ENCODE measurements around the gene SSR3. TPM values are rescaled to one million over a fixed set of nuclear protein-coding genes. Genes with fewer than 3 reads are reported as not detected.
"Not testable (repeated sequence)": the region's sequence is repeated elsewhere in the genome, so short reads cannot be mapped to it uniquely, and the experiment has no call there.

SSR3 gene
- total RNA-seq, 1 donor from 2014 or later: 377 TPM

GRCh38 chr3:156600834-156601233, 45.9 kb upstream of the SSR3 start:
- Mint-ChIP-seq H3K4me3 (ENCODE audit: unreplicated experiment) (no peak overlapping the region), H3K27me3 (ENCODE audit: low read depth) (no peaks in the 10 kb centered on the region), H3K36me3 (ENCODE audit: low read depth) (no peaks in the 10 kb centered on the region), H3K4me1 (ENCODE audit: low read depth) (peaks cover 29% of the 10 kb centered on the region), H3K9me3 (ENCODE audit: low read depth) (no peaks in the 10 kb centered on the region), H3K27ac (ENCODE audit: unreplicated experiment) (no peak overlapping the region)
- TF ChIP-seq CTCF (IDR thresholded peaks at IDR 0.05): no peak
- DNase-seq (ENCODE audit: low spot score): no peak

GRCh38 chr3:156599089-156599874, 44.4 kb upstream of the SSR3 start:
- no peak for DNase-seq (ENCODE audit: low spot score)
- Mint-ChIP-seq H3K4me1 (ENCODE audit: low read depth) (peaks cover 21% of the 10 kb centered on the region), H3K36me3 (ENCODE audit: low read depth) (no peaks in the 10 kb centered on the region), H3K4me3 (ENCODE audit: unreplicated experiment) (no peak overlapping the region), H3K9me3 (ENCODE audit: low read depth) (no peaks in the 10 kb centered on the region), H3K27ac (ENCODE audit: unreplicated experiment) (no peak overlapping the region), H3K27me3 (ENCODE audit: low read depth) (no peaks in the 10 kb centered on the region)
- TF ChIP-seq CTCF (IDR thresholded peaks at IDR 0.05): no peak

DNA sequence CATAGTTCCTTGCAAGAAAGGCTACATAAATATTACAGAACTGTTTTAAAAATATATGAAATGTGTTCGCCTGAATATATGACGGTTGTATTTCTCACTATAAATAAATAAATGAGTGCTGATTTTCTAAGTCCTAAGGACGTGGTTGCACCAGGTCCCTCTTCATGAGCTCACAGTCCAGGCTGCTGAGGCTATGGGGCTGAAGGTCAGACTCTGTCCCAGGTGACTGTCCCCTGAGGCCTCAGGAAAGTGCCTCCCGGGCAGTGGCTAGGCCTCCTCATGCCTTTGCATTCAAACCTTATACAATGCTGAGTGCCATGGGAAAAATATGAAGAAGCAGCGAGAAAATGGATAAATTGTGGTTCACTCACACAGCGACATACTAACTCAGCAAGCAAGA, 43.5 kb upstream of the SSR3 start:
- H3K4me1 Mint-ChIP-seq (ENCODE audit: low read depth): peaks cover 21% of the 10 kb centered on the region
- no peaks in the 10 kb centered on the region for H3K36me3 Mint-ChIP-seq (ENCODE audit: low read depth)
- no peak overlapping the region for H3K4me3 Mint-ChIP-seq (ENCODE audit: unreplicated experiment)
- no peaks in the 10 kb centered on the region for H3K27me3 Mint-ChIP-seq (ENCODE audit: low read depth)
- no peak for DNase-seq (ENCODE audit: low spot score)
- no peaks in the 10 kb centered on the region for H3K9me3 Mint-ChIP-seq (ENCODE audit: low read depth)
- H3K27ac Mint-ChIP-seq (ENCODE audit: unreplicated experiment): no peak overlapping the region
- TF ChIP-seq CTCF (IDR thresholded peaks at IDR 0.05): no peak

- DNase-seq (ENCODE audit: low spot score): no peak
- Mint-ChIP-seq H3K27ac (ENCODE audit: unreplicated experiment) (no peak overlapping the region), H3K9me3 (ENCODE audit: low read depth) (no peaks in the 10 kb centered on the region), H3K4me1 (ENCODE audit: low read depth) (peaks cover 6% of the 10 kb centered on the region), H3K36me3 (ENCODE audit: low read depth) (peaks cover 2% of the 10 kb centered on the region), H3K27me3 (ENCODE audit: low read depth) (no peaks in the 10 kb centered on the region), H3K4me3 (ENCODE audit: unreplicated experiment) (no peak overlapping the region)
- no peak for TF ChIP-seq CTCF (IDR thresholded peaks at IDR 0.05)
Measured at GRCh38 chr3:156594219-156594683, 39.3 kb upstream of the SSR3 start.

- no peak overlapping the region for H3K27ac Mint-ChIP-seq (ENCODE audit: unreplicated experiment)
- H3K9me3 Mint-ChIP-seq (ENCODE audit: low read depth): no peaks in the 10 kb centered on the region
- TF ChIP-seq CTCF (IDR thresholded peaks at IDR 0.05): no peak
- peaks cover 2% of the 10 kb centered on the region for H3K36me3 Mint-ChIP-seq (ENCODE audit: low read depth)
- no peaks in the 10 kb centered on the region for H3K27me3 Mint-ChIP-seq (ENCODE audit: low read depth)
- no peak overlapping the region for H3K4me3 Mint-ChIP-seq (ENCODE audit: unreplicated experiment)
- peaks cover 6% of the 10 kb centered on the region for H3K4me1 Mint-ChIP-seq (ENCODE audit: low read depth)
- no peak for DNase-seq (ENCODE audit: low spot score)
Measured at GRCh38 chr3:156593814-156594213, 38.9 kb upstream of the SSR3 start.

- not testable (repeated sequence) for H3K9me3 Mint-ChIP-seq (ENCODE audit: low read depth); H3K4me3 Mint-ChIP-seq (ENCODE audit: unreplicated experiment); DNase-seq (ENCODE audit: low spot score); H3K36me3 Mint-ChIP-seq (ENCODE audit: low read depth); H3K27me3 Mint-ChIP-seq (ENCODE audit: low read depth); H3K27ac Mint-ChIP-seq (ENCODE audit: unreplicated experiment)
- peaks cover 18% of the 10 kb centered on the region for H3K4me1 Mint-ChIP-seq (ENCODE audit: low read depth)
Measured at GRCh38 chr3:156589806-156590205, 34.9 kb upstream of the SSR3 start.

Measured in chondrocyte (in vitro differentiated cells).